UCSD-AML1 (cell line): ENCODE measurements around the gene SOX6.
"Not testable (repeated sequence)": the region's sequence is repeated elsewhere in the genome, so short reads cannot be mapped to it uniquely, and the experiment has no call there.

Experiments
- DNase-seq: peaks from one replicate; lab custom pipeline; 2025; ENCODE audit not compliant: unreplicated experiment; lab: John Stamatoyannopoulos, UW

Gene SOX6

GRCh38 chr11:16099343-16099900, 256.9 kb downstream of the SOX6 start:
- no peak for DNase-seq

- DNase-seq: no peak
Observed at GRCh38 chr11:16098526-16099205, 257.7 kb downstream of the SOX6 start.

GRCh38 chr11:16097543-16097942, 258.8 kb downstream of the SOX6 start:
- no peak for DNase-seq

- DNase-seq: no peak
Observed at GRCh38 chr11:16096336-16096735, 260.0 kb downstream of the SOX6 start.

- DNase-seq: no peak
Observed at GRCh38 chr11:16095756-16096155, 260.6 kb downstream of the SOX6 start.

GRCh38 chr11:16093889-16094653, 262.3 kb downstream of the SOX6 start:
- DNase-seq: no peak

- no peak for DNase-seq
Observed at GRCh38 chr11:16091862-16092261, 264.5 kb downstream of the SOX6 start.

GRCh38 chr11:16089481-16089880, 266.9 kb downstream of the SOX6 start:
- no peak for DNase-seq

GRCh38 chr11:16088774-16089173, 267.6 kb downstream of the SOX6 start:
- DNase-seq: no peak

GRCh38 chr11:16087886-16088285, 268.5 kb downstream of the SOX6 start:
- DNase-seq: no peak

GRCh38 chr11:16086229-16086819, 270.0 kb downstream of the SOX6 start:
- peak; percentile 1 for DNase-seq

- DNase-seq: no peak
Observed at GRCh38 chr11:16082095-16083055, 274.0 kb downstream of the SOX6 start.

- no peak for DNase-seq
Observed at GRCh38 chr11:16081382-16082094, 274.8 kb downstream of the SOX6 start.

GRCh38 chr11:16080688-16081381, 275.5 kb downstream of the SOX6 start:
- no peak for DNase-seq

GRCh38 chr11:16078936-16079335, 277.4 kb downstream of the SOX6 start:
- DNase-seq: no peak

- peak; percentile 2 for DNase-seq
Observed at GRCh38 chr11:16070573-16070972, 285.8 kb downstream of the SOX6 start.

- not testable (repeated sequence) for DNase-seq
Observed at GRCh38 chr11:16067268-16067667, 289.1 kb downstream of the SOX6 start.

- no peak for DNase-seq
Observed at GRCh38 chr11:16059332-16059731, 297.0 kb downstream of the SOX6 start.

- DNase-seq: no peak
Observed at GRCh38 chr11:16058671-16059070, 297.7 kb downstream of the SOX6 start.
